Pancreas (tissue), 10 donors: ENCODE data around the gene EP300. TPM values are rescaled to one million over a fixed set of nuclear protein-coding genes. Genes with fewer than 3 reads are reported as not detected.

ENCODE experiments used
- ATAC-seq, 4 donors: fragments of 200-7000 bp; cut with Tn5 transposase; one replicate each; pipeline versions ENCODE4 v1.8.0 to v1.9.1; 2020; ENCODE audit warnings: mild to moderate bottlenecking in 4 of 4, moderate library complexity in 4 of 4
- DNase-seq, 6 donors: peaks; one replicate each; pipeline ENCODE4 v3.0.0-alpha.2; 2020
- FAIRE-seq: peaks from 2 replicates; lab custom pipeline; 2012; peaks lifted over from hg19 to GRCh38; lab: Jason Lieb, UNC
- H3K27ac ChIP-seq, 4 donors: fragments of 200-600 bp; sonication (generic); 1 replicate in 3 of 4; 2 replicates in 1 of 4; pipeline versions ENCODE4 v1.5.0 to v1.8.0; 2020
- H3K27me3 ChIP-seq, 4 donors: fragments of 200-600 bp; one replicate each; pipeline ENCODE4 v1.8.0; 2021
- H3K36me3 ChIP-seq, 3 donors: fragments of 200-600 bp; sonication (generic) in 1 of 3; one replicate each; pipeline versions ENCODE4 v1.5.0 to v1.8.0; 2020 to 2021
- H3K4me1 ChIP-seq, 3 donors: fragments of 200-600 bp; one replicate each; pipeline ENCODE4 v1.8.0; 2021
- H3K4me3 ChIP-seq, 4 donors: fragments of 200-600 bp; sonication (generic) in 2 of 4; one replicate each; pipeline versions ENCODE4 v1.5.0 to v1.8.0; 2020 to 2021
- H3K9me3 ChIP-seq, 4 donors: fragments of 200-600 bp; one replicate each; pipeline ENCODE4 v1.8.0; 2021
- WGBS, 2 donors: extraction: QIAGEN DNeasy Blood & Tissue Kit; methylation state at CpG; one replicate each; pipeline ENCODE4 v1.1.7; 2013; 5-methylcytosine and 5-hydroxymethylcytosine counted together
- intact Hi-C, 3 donors: fragments of 100-400 bp; cut with DNase I; formaldehyde crosslinking; loops; one replicate each; pipeline versions ENCODE4 v1.11.1 to v1.14.2; 2022
- polyA plus RNA-seq, 2 donors: library from polyadenylated mRNA; stranded (reverse); fragments of 200-250 nt; gene quantifications; one replicate each; pipeline ENCODE4 v1.2.3, GENCODE V29; 2013
- total RNA-seq, 6 donors: library from RNA; stranded (reverse); fragmentation: NEBNext Ultra II Directional in 4 of 6; extraction: Animal tissue kit (Norgen Biotek cat#: 25700) in 4 of 6; gene quantifications; one replicate each; pipeline versions ENCODE4 v1.2.1 to v1.2.4, GENCODE V29; 2021 to 2023
- TF ChIP-seq, protein P1 (sequence below), 4 donors: fragments of 200-600 bp; sonication (generic) in 3 of 4; IDR thresholded peaks; one replicate each; pipeline versions ENCODE4 v1.5.0 to v1.8.0; 2021; ENCODE audit warnings: antibody characterized with exemption in 4 of 4
- donor health status: healthy with polysubstance abuse.
- donor health status: DM: no; HTN: no; CAD: no; lungs with moderate emphysema.
- donor health status: DM: no; HTN: no; CAD: no.
- donor health status: control.
- donor health status: control.
- donor health status: Bipolar disorder and iron deficiency.
- donor health status: DM: yes; HTN: yes; CAD: no.
- donor health status: DM: no; HTN: no; CAD: no.
- donor health status: DM: no; HTN: no; CAD: no.
- donor health status: DM: yes; HTN: yes; CAD: no.

The EP300 gene
- total and polyA plus RNA-seq, 8 donors: 10.0 to 39.7 (median 24.6) TPM

GRCh38 chr22:41206719-41207118, 114.3 kb downstream of the EP300 start:
- WGBS, 2 donors: 85 to 93% methylated on average over 9 of the region's 9 CpGs
- no peak for DNase-seq
- FAIRE-seq: no peak

GRCh38 chr22:41215409-41215808, 123.0 kb downstream of the EP300 start:
- Histone ChIP-seq H3K27ac (no peak overlapping the region), H3K36me3 (no peaks in the 10 kb centered on the region), H3K27me3 (no peaks in the 10 kb centered on the region), H3K4me3 (no peak overlapping the region), H3K9me3 (no peaks in the 10 kb centered on the region), H3K4me1 (no peaks in the 10 kb centered on the region)
- DNase-seq (no peak), FAIRE-seq (no peak), ATAC-seq (no peak)
- TF ChIP-seq, protein P1, sequence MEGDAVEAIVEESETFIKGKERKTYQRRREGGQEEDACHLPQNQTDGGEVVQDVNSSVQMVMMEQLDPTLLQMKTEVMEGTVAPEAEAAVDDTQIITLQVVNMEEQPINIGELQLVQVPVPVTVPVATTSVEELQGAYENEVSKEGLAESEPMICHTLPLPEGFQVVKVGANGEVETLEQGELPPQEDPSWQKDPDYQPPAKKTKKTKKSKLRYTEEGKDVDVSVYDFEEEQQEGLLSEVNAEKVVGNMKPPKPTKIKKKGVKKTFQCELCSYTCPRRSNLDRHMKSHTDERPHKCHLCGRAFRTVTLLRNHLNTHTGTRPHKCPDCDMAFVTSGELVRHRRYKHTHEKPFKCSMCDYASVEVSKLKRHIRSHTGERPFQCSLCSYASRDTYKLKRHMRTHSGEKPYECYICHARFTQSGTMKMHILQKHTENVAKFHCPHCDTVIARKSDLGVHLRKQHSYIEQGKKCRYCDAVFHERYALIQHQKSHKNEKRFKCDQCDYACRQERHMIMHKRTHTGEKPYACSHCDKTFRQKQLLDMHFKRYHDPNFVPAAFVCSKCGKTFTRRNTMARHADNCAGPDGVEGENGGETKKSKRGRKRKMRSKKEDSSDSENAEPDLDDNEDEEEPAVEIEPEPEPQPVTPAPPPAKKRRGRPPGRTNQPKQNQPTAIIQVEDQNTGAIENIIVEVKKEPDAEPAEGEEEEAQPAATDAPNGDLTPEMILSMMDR (IDR thresholded peaks at IDR 0.05): no peak
- 95 to 97% methylated on average over 10 of the region's 10 CpGs for WGBS, 2 donors
- intact Hi-C loops: no loop called here

More at GRCh38 chr22:41206719-41207118, 114.3 kb downstream of the EP300 start:
- Histone ChIP-seq H3K9me3 (no peaks in the 10 kb centered on the region), H3K36me3 (no peaks in the 10 kb centered on the region), H3K4me3 (no peak overlapping the region), H3K27me3 (no peaks in the 10 kb centered on the region), H3K4me1 (peaks cover 0 to 5% (median 0%) of the 10 kb centered on the region in 3 donors), H3K27ac (no peak overlapping the region)
- intact Hi-C loops: no loop called here
- TF ChIP-seq, protein P1 (IDR thresholded peaks at IDR 0.05): no peak
- no peak for ATAC-seq

DNA sequence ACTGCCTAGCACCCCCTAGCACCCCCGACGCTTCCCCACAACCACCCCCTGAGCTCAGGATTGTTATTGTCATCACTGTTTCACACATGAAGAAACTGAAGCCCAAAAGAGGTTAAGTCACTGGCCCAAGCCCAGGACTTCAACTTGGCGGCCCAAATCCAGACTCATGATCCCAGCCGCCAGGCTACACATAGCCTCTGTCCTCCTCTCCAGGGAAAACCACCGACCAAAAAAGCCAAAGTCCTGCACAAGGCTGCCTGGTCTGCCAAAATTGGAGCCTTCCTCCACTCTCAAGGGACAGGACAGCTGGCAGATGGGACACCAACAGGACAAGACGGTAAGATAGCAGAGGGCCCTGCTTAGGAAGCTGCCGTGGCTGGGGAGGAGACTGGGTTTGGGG, 123.5 kb downstream of the EP300 start:
- DNase-seq (no peak), FAIRE-seq (no peak), ATAC-seq (no peak)
- TF ChIP-seq, protein P1 (IDR thresholded peaks at IDR 0.05): no peak
- H3K4me3 ChIP-seq: no peak overlapping the region
- H3K36me3 ChIP-seq: peaks cover 0 to 3% (median 0%) of the 10 kb centered on the region in 3 donors
- no peaks in the 10 kb centered on the region for H3K4me1 ChIP-seq
- intact Hi-C loops: no loop called here
- H3K27me3 ChIP-seq: no peaks in the 10 kb centered on the region
- no peaks in the 10 kb centered on the region for H3K9me3 ChIP-seq
- 87 to 93% methylated on average over 7 of the region's 7 CpGs for WGBS, 2 donors
- H3K27ac ChIP-seq: no peak overlapping the region

- H3K4me1 ChIP-seq: no peaks in the 10 kb centered on the region
- peak overlapping the region in 2 of 4 donors; percentile 1 to 57 for H3K27ac ChIP-seq
- TF ChIP-seq, protein P1 (IDR thresholded peaks at IDR 0.05): no peak
- DNase-seq (no peak), FAIRE-seq (no peak), ATAC-seq (peak in 2 of 4 donors; percentile 20 to 38)
- H3K4me3 ChIP-seq: no peak overlapping the region
- 84 to 91% methylated on average over 13 of the region's 13 CpGs for WGBS, 2 donors
- H3K36me3 ChIP-seq: peaks cover 0 to 8% (median 0%) of the 10 kb centered on the region in 3 donors
- H3K9me3 ChIP-seq: no peaks in the 10 kb centered on the region
- intact Hi-C loops: no loop called here
- no peaks in the 10 kb centered on the region for H3K27me3 ChIP-seq
Measured at GRCh38 chr22:41216984-41217383, 124.6 kb downstream of the EP300 start.

- no peak overlapping the region for H3K4me3 ChIP-seq
- no peaks in the 10 kb centered on the region for H3K9me3 ChIP-seq
- WGBS, 2 donors: 73 to 79% methylated on average over 16 of the region's 16 CpGs
- peak overlapping the region in 2 of 4 donors; percentile 1 to 57 for H3K27ac ChIP-seq
- H3K36me3 ChIP-seq: peaks cover 0 to 8% (median 0%) of the 10 kb centered on the region in 3 donors
- no peak for FAIRE-seq
- no peaks in the 10 kb centered on the region for H3K27me3 ChIP-seq
- DNase-seq: no peak
- ATAC-seq: peak in 3 of 4 donors; percentile 65 to 82 (median 81)
- intact Hi-C loops: no loop called here
- no peaks in the 10 kb centered on the region for H3K4me1 ChIP-seq
- TF ChIP-seq, protein P1 (IDR thresholded peaks at IDR 0.05): no peak
Measured at GRCh38 chr22:41217553-41218157, 125.3 kb downstream of the EP300 start.
